ENCODE results near the gene PLA2G4C. TPM values are rescaled to one million over a fixed set of nuclear protein-coding genes. Genes with fewer than 3 reads are reported as not detected.
A peak's percentile ranks its signal among the peaks of the same experiment; 100 is the strongest.

Gene PLA2G4C, protein sequence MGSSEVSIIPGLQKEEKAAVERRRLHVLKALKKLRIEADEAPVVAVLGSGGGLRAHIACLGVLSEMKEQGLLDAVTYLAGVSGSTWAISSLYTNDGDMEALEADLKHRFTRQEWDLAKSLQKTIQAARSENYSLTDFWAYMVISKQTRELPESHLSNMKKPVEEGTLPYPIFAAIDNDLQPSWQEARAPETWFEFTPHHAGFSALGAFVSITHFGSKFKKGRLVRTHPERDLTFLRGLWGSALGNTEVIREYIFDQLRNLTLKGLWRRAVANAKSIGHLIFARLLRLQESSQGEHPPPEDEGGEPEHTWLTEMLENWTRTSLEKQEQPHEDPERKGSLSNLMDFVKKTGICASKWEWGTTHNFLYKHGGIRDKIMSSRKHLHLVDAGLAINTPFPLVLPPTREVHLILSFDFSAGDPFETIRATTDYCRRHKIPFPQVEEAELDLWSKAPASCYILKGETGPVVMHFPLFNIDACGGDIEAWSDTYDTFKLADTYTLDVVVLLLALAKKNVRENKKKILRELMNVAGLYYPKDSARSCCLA
- total RNA-seq = 10 to 100 TPM; 12.4 to 13.3 TPM

DNA sequence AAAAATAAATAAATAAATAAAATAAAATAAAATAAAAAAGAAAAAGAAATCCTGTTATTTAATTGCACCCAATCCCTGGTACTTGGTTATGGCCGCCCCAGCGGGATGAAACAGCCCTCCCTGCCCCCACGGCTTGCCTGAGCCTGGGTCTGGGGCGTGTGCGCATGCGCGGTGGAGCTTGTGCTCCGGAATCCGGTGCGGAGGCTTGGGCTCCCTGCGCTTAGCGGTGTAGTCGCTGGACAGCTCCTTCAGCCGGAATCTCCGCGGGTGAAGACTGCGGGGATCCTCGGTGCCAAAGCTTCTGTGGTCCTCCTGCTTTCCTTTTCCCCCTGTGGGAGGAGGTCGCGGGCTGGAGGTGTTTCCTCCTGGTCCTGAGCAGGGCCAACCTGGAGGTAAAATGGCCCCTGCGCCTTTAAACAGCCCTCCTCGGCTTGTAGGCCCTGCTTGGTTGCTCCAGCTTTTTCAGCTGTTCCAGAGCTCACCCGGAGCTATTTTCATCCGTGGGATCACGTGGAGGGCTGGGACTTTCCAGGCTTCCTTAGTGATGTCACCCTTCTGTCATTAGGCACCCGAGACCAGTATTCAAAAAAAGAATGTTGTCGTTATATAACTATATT lies at the start of gene PLA2G4C:
TSS of gene PLA2G4C (minus strand) at position 468 of the 617 bp plus-strand sequence. CDS start 4,288 bp downstream, outside the sequence.
- no peaks in the 10 kb centered on the region for H3K9me3 Mint-ChIP-seq
- H3K4me1 Mint-ChIP-seq (ENCODE audit: low read depth) = peaks cover 14% of the 10 kb centered on the region
- ChIA-PET CTCF (interaction anchor here (0.7 to 3.8 kb wide), 12 partner anchors 9 to 247 kb away, joined by 3 to 15 read pairs (median 6); no protein-coding TSS in a partner anchor), POLR2A (interaction anchor here (1.0 to 1.3 kb wide), 5 partner anchors 9 to 212 kb away, joined by 3 to 8 read pairs (median 4); a partner anchor contains a TSS)
- peaks cover 4% of the 10 kb centered on the region for H3K36me3 Mint-ChIP-seq
- peak within 1 kb of the TSS; percentile 82 for H3K4me3 Mint-ChIP-seq
- H3K27ac Mint-ChIP-seq = peak within 1 kb of the TSS; percentile 91
- peak; percentile 89 for DNase-seq
- H3K27me3 Mint-ChIP-seq = no peaks in the 10 kb centered on the region
- intact Hi-C loops (cut with micrococcal nuclease) = loop anchor here (1.0 kb wide), 1 partner anchor 150 kb away; no protein-coding TSS in a partner anchor

DNA sequence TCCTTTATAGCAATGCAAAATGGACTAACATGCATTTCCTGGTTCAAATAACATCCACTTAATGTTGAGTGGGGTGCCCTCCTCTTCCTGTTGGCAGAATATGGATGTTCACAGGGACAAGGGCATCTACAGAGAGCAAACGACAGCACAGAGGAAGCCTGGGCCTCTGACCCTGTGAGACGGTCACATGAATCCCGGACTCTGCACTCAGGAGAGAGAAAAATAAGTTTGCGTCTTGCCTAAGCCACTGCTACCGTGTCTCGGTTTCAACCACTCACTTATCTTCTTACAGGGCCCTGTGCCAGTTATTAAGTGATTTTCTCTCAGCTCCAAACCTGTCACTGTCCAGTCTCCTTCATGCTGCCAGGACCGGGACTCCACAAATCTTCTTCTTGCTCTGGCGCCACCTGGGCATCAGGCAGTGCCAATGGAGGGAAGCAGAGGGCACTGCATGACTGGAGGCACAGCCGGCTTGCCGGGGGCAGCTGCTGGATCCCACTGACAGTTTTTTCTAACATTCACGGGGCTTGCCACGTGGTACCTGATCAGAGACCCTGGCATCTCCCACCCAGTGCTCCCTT lies 47.7 kb upstream of the PLA2G4C start:
- no peak overlapping the region for H3K27ac Mint-ChIP-seq
- no peak overlapping the region for H3K4me3 Mint-ChIP-seq
- H3K4me1 Mint-ChIP-seq (ENCODE audit: low read depth) = no peaks in the 10 kb centered on the region
- H3K9me3 Mint-ChIP-seq = no peaks in the 10 kb centered on the region
- peaks cover 63% of the 10 kb centered on the region for H3K36me3 Mint-ChIP-seq
- ChIA-PET CTCF (no interaction called here), POLR2A (no interaction called here)
- no peak for DNase-seq
- intact Hi-C loops (cut with micrococcal nuclease) = no loop called here
- H3K27me3 Mint-ChIP-seq = no peaks in the 10 kb centered on the region

DNA sequence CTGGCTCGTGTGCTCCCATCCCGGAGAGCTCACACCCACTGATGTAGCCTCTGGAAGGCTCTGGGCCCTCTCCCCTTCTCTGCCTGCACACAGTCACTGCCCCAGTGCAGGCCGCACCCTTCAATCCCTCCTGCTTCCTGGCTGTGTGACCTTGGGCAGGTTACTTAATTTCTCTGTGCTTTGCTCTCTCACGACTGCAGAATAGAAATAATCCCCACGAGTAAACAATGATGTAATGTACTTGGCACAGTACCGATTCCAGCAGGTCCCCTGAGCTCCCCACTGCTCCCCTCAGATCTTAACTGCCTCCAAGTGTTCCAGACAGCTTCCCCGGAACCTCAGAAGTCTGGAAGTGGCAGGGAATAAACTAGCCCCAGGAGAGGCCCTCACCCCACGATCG lies 43.4 kb upstream of the PLA2G4C start:
- ChIA-PET CTCF (interaction anchor here (0.7 to 5.8 kb wide), 9 partner anchors 9 to 1443 kb away, joined by 3 to 59 read pairs (median 3); partner anchors contain the start of gene PLA2G4C), POLR2A (interaction anchor here (0.6 kb wide), 1 partner anchor 10 kb away, joined by 3 read pairs; no protein-coding TSS in a partner anchor)
- Mint-ChIP-seq H3K27me3 (no peaks in the 10 kb centered on the region), H3K4me1 (ENCODE audit: low read depth) (no peaks in the 10 kb centered on the region), H3K4me3 (no peak overlapping the region), H3K27ac (no peak overlapping the region), H3K36me3 (peaks cover 48% of the 10 kb centered on the region), H3K9me3 (no peaks in the 10 kb centered on the region)
- intact Hi-C loops (cut with micrococcal nuclease) = no loop called here
- DNase-seq = no peak

DNA sequence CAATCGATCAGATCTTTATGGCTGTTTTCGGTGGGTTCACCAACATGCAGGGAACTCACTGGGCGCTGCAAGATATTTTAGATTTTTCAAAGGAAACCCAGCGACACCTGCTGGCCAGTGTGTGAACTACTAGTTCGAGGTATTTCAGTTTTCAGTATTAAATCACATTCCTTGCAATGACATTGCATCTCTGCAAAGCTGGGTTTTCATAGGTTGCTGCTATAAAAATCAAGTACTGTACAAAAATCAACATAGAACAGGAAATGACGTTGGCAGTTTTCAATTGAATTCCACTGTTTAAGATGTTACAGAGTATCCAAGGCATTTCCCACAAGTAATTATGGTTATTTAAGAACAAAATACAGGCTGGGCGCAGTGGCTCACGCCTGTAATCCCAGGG lies 41.9 kb upstream of the PLA2G4C start:
- peak; percentile 74 for DNase-seq
- no peaks in the 10 kb centered on the region for H3K9me3 Mint-ChIP-seq
- intact Hi-C loops (cut with micrococcal nuclease) = loop anchor here (2.0 kb wide), 1 partner anchor 46 kb away; no protein-coding TSS in a partner anchor
- H3K36me3 Mint-ChIP-seq = peaks cover 40% of the 10 kb centered on the region
- ChIA-PET POLR2A (no interaction called here), CTCF (interaction anchor here (0.6 to 5.8 kb wide), 12 partner anchors 7 to 286 kb away, joined by 3 to 59 read pairs (median 4); partner anchors contain the start of gene PLA2G4C)
- H3K27ac Mint-ChIP-seq = no peak overlapping the region
- H3K27me3 Mint-ChIP-seq = no peaks in the 10 kb centered on the region
- H3K4me1 Mint-ChIP-seq (ENCODE audit: low read depth) = no peaks in the 10 kb centered on the region
- H3K4me3 Mint-ChIP-seq = no peak overlapping the region

DNA sequence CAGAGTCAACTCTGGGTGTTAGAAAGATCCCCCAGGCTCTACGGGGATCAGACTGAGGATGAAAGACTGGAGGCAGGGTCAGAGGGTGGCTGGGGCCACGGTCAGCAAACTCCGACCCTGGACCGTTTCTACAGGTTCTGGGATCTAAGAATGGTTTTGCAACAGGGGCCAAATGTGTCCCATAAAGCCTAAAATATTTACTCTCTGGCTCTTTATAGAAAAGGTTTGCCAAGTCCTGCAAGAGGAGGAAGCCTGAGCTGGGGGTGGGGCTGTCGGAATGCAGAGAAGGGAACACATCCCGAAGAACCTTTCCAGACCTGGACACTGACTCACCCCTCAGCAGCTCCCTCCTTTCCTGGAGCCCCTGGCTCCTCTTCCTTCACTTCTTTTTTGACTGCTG lies 38.8 kb upstream of the PLA2G4C start:
- H3K9me3 Mint-ChIP-seq = no peaks in the 10 kb centered on the region
- CTCF ChIA-PET = interaction anchor here (1.0 to 1.9 kb wide), 4 partner anchors 23 to 242 kb away, joined by 3 to 5 read pairs (median 4); partner anchors contain the start of gene KDELR1
- H3K4me3 Mint-ChIP-seq = no peak overlapping the region

DNA sequence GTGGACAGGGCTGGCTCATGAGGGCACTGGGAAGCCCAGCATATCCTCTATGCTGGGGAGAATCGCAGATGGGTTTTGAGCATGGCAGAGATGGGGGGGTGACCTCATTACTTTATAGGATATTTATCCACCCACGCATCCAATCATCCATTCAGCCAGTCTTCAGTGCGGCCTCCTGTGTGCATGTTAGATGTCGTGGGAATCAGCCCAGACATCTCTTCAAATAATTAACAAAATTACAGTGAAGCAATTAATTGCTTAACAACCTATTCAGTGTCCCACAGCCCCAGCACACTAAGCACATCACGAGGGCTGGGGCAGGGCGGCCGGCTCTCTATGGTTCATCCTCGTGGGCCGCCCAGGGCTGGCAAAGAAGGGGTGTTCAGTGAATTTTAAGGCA lies 38.0 kb upstream of the PLA2G4C start:
- CTCF ChIA-PET = no interaction called here
- intact Hi-C loops (cut with micrococcal nuclease) = no loop called here
- POLR2A ChIA-PET = no interaction called here
- no peak for DNase-seq
- Mint-ChIP-seq H3K27ac (no peak overlapping the region), H3K9me3 (no peaks in the 10 kb centered on the region), H3K27me3 (no peaks in the 10 kb centered on the region), H3K4me3 (no peak overlapping the region), H3K4me1 (ENCODE audit: low read depth) (no peaks in the 10 kb centered on the region), H3K36me3 (peaks cover 29% of the 10 kb centered on the region)

More for the DNA sequence above, 38.8 kb upstream of the PLA2G4C start:
- Mint-ChIP-seq H3K27me3 (no peaks in the 10 kb centered on the region), H3K36me3 (peaks cover 26% of the 10 kb centered on the region), H3K27ac (no peak overlapping the region), H3K4me1 (ENCODE audit: low read depth) (no peaks in the 10 kb centered on the region)
- intact Hi-C loops (cut with micrococcal nuclease) = no loop called here
- POLR2A ChIA-PET = no interaction called here
- DNase-seq = no peak

DNA sequence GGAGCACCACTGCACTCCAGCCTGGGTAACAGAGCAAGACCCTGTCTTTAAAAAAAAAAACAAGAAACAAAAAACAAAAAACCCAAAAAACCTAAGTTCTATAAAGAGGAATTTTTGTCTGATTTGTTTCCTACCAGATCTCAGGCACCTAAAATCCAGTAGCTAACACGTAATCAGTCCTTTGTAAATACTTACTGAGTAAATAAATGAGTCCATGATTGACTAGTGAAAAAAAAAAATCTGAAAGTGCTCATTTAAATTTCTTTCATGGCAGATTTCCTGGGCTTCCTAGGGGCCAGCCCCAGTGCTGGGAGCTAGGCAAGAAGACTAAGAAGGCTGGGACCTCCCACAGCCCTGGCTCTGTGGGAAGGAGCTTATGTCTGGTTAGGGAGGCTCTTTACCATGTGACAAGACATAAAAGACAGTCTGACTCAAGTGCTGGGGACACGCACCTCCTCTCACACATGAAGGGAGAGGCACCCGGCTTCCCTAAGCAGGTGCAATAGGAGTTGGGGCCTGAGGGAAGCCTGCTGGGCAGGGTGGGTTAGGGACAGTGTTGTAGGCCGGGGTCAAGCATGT lies 37.1 kb upstream of the PLA2G4C start:
- CTCF ChIA-PET = no interaction called here
- intact Hi-C loops (cut with micrococcal nuclease) = no loop called here
- H3K4me3 Mint-ChIP-seq = no peak overlapping the region
- H3K9me3 Mint-ChIP-seq = no peaks in the 10 kb centered on the region
- POLR2A ChIA-PET = interaction anchor here (0.6 kb wide), 1 partner anchor 11 kb away, joined by 3 read pairs; no protein-coding TSS in a partner anchor
- DNase-seq = no peak
- H3K4me1 Mint-ChIP-seq (ENCODE audit: low read depth) = no peaks in the 10 kb centered on the region
- H3K36me3 Mint-ChIP-seq = peaks cover 35% of the 10 kb centered on the region
- no peaks in the 10 kb centered on the region for H3K27me3 Mint-ChIP-seq
- no peak overlapping the region for H3K27ac Mint-ChIP-seq

DNA sequence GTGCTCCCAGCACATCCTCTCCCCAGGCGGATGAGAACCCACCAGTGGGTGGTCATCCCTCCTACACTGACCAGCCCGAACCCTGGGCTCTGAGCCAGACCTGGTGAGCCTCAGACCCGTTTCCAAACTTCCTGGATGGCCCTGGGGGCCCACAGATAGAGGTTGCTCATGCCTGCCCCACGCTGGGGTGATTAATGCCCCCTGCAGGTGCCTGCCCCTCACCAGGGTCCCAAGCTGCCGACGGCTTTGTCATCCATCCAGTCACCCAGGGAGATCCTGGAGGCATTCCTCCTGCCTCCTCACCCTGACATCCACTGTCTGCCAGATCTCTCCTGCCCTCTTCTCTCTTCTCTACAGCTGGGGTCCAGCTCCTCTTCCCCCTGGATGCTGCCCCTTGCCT lies 28.4 kb upstream of the PLA2G4C start:
- intact Hi-C loops (cut with micrococcal nuclease) = no loop called here
- no peaks in the 10 kb centered on the region for H3K27me3 Mint-ChIP-seq
- peaks cover 54% of the 10 kb centered on the region for H3K36me3 Mint-ChIP-seq
- H3K9me3 Mint-ChIP-seq = no peaks in the 10 kb centered on the region
- no peak for DNase-seq
- H3K4me1 Mint-ChIP-seq (ENCODE audit: low read depth) = no peaks in the 10 kb centered on the region
- ChIA-PET POLR2A (no interaction called here), CTCF (no interaction called here)
- no peak overlapping the region for H3K4me3 Mint-ChIP-seq
- no peak overlapping the region for H3K27ac Mint-ChIP-seq

DNA sequence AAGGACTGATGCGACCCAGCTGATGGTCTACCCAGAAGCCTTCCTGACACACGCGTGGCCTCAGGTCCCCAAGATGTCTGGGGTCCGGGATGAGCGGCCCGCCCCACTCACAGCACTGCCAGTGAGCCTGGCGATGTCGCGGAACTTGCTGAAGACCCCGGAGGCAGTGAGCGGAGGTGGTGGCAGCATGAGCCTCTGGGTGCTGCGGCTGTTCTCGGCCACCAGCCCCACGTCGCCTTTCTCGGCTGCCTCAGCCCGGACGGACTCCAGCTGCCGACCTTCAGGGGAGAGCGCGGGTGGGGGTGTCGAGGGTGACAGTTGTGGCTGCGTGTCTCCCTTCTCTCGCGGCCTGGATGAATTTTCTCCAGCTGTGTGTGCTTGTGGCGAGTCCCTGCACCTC lies 26.8 kb upstream of the PLA2G4C start:
- Mint-ChIP-seq H3K27ac (no peak overlapping the region), H3K27me3 (no peaks in the 10 kb centered on the region), H3K4me3 (no peak overlapping the region), H3K9me3 (no peaks in the 10 kb centered on the region), H3K4me1 (ENCODE audit: low read depth) (no peaks in the 10 kb centered on the region), H3K36me3 (peaks cover 45% of the 10 kb centered on the region)
- POLR2A ChIA-PET = no interaction called here
- CTCF ChIA-PET = interaction anchor here (0.9 kb wide), 1 partner anchor 16 kb away, joined by 3 read pairs; no protein-coding TSS in a partner anchor
- DNase-seq = no peak
- intact Hi-C loops (cut with micrococcal nuclease) = no loop called here

DNA sequence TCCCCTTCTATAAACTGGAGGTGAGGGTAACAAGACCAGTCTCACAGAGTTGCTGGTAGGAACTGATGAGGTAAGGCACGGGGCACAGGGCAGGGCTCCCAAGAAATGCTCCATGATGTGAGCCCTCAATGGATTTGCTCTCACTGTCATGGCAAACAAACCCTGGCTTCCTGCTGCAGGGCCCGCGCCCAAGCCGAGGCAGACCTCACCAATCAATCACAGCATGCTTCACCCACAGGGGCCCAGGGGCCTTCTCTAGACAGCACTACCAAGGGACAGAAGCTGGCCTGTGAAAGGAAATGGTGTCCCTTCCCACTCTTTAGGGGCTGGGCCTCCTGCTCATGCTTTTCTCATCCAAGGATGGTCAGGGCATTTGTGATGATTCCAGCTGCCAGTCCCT lies 25.9 kb upstream of the PLA2G4C start:
- Mint-ChIP-seq H3K27me3 (no peaks in the 10 kb centered on the region), H3K9me3 (no peaks in the 10 kb centered on the region), H3K27ac (no peak overlapping the region), H3K36me3 (peaks cover 47% of the 10 kb centered on the region), H3K4me1 (ENCODE audit: low read depth) (no peaks in the 10 kb centered on the region), H3K4me3 (no peak overlapping the region)
- ChIA-PET POLR2A (no interaction called here), CTCF (no interaction called here)
- DNase-seq = no peak
- intact Hi-C loops (cut with micrococcal nuclease) = no loop called here

DNA sequence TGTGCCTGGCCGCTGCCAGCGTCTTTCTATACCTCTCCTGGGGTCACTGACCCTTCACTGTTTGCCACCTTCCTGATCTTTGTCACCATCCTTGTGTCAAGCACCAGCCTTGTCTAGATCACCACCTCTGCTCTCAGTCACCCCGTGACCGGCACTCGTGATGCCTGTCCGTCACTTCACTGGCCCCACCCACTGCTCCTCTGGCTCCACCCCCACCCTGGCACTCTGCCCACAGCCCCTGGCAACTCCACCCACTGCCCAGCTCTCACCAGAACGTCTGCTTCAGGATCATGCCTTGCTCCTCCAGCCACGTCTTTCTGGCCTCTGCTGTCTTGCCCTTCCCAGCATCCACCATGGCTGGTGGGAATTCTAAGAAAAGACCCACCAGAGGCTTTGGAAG lies 24.8 kb upstream of the PLA2G4C start:
- Mint-ChIP-seq H3K27me3 (no peaks in the 10 kb centered on the region), H3K36me3 (peaks cover 46% of the 10 kb centered on the region), H3K27ac (no peak overlapping the region), H3K4me1 (ENCODE audit: low read depth) (no peaks in the 10 kb centered on the region), H3K9me3 (no peaks in the 10 kb centered on the region), H3K4me3 (no peak overlapping the region)
- peak; percentile 44 for DNase-seq
- POLR2A ChIA-PET = no interaction called here
- CTCF ChIA-PET = no interaction called here
- intact Hi-C loops (cut with micrococcal nuclease) = no loop called here

DNA sequence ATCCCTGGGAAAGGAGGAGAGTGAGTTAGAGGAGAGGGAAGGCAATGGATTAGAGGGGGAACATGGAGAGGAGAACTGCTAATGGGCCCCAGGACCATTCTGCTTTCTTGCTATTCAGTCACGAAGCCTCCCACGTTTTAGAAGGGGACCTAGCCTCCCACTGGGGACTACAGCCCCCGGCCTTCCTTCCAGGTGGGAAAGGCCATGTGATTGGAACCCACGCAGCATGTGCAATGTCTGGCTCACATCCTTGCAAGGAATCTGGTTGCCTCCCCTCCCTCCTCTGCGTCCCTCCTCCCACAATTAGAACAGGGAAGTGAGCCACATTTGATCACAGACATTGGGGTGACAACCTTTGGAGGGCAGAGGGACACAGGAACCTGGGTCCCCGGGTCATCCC lies 22.5 kb upstream of the PLA2G4C start:
- ChIA-PET CTCF (no interaction called here), POLR2A (no interaction called here)
- Mint-ChIP-seq H3K27ac (no peak overlapping the region), H3K9me3 (no peaks in the 10 kb centered on the region), H3K4me1 (ENCODE audit: low read depth) (no peaks in the 10 kb centered on the region), H3K4me3 (no peak overlapping the region), H3K36me3 (peaks cover 50% of the 10 kb centered on the region), H3K27me3 (no peaks in the 10 kb centered on the region)
- DNase-seq = no peak
- intact Hi-C loops (cut with micrococcal nuclease) = no loop called here

All from activated CD4-positive, alpha-beta memory T cell treated with anti-CD3 and anti-CD28 coated beads for 36 hours (primary cell).